Fibroblast of the aortic adventitia (primary cell): ENCODE measurements around the gene GCLC. TPM values are rescaled to one million over a fixed set of nuclear protein-coding genes. Genes with fewer than 3 reads are reported as not detected.

Experiments
- DNase-seq: peaks from one replicate; pipeline ENCODE4 v3.0.0-alpha.2; 2010; ENCODE audit warnings: low read depth
- H3K4me3 ChIP-seq: 2 replicates; pipeline ENCODE4 v1.5.1; 2011; ENCODE audit warnings: low read depth, mild to moderate bottlenecking, control low read depth, low read length, moderate library complexity
- CTCF ChIP-seq: IDR thresholded peaks from 2 replicates; pipeline ENCODE4 v1.5.1; 2011; ENCODE audit warnings: mild to moderate bottlenecking, low read length, control low read depth, inconsistent platforms; ENCODE audit not compliant: insufficient read depth
- total RNA-seq: library from RNA; depleted of rRNA; stranded (reverse); fragments of >200 nt; gene quantifications from 2 replicates; pipeline ENCODE4 v1.2.3, GENCODE V29; 2012; ENCODE audit warnings: low replicate concordance

GCLC gene
- total RNA-seq, 1 donor, result 21.1 TPM

- no peak for TF ChIP-seq CTCF
- no peak for DNase-seq
- no peak overlapping the region for H3K4me3 ChIP-seq
Measured at GRCh38 chr6:53506872-53507271, 38.0 kb downstream of the GCLC start.

GRCh38 chr6:53504512-53504911 is 40.4 kb downstream of the GCLC start:
- TF ChIP-seq CTCF, result no peak
- H3K4me3 ChIP-seq, result no peak overlapping the region
- DNase-seq, result no peak

GRCh38 chr6:53503060-53503459 is 41.8 kb downstream of the GCLC start:
- H3K4me3 ChIP-seq, result no peak overlapping the region
- DNase-seq, result no peak
- no peak for TF ChIP-seq CTCF

- DNase-seq, result no peak
- TF ChIP-seq CTCF, result no peak
- H3K4me3 ChIP-seq, result no peak overlapping the region
Measured at GRCh38 chr6:53501432-53501831, 43.5 kb downstream of the GCLC start.

GRCh38 chr6:53500095-53500494 is 44.8 kb downstream of the GCLC start:
- TF ChIP-seq CTCF, result no peak
- no peak overlapping the region for H3K4me3 ChIP-seq
- no peak for DNase-seq

- TF ChIP-seq CTCF, result no peak
- DNase-seq, result no peak
- H3K4me3 ChIP-seq, result no peak overlapping the region
Measured at GRCh38 chr6:53499094-53499493, 45.8 kb downstream of the GCLC start.

GRCh38 chr6:53498649-53499048 is 46.3 kb downstream of the GCLC start:
- TF ChIP-seq CTCF, result no peak
- no peak overlapping the region for H3K4me3 ChIP-seq
- DNase-seq, result no peak
